ENCODE data around the gene AP1S3.
"Not testable (repeated sequence)": the region's sequence is repeated elsewhere in the genome, so short reads cannot be mapped to it uniquely, and the experiment has no call there.

The AP1S3 gene

DNA sequence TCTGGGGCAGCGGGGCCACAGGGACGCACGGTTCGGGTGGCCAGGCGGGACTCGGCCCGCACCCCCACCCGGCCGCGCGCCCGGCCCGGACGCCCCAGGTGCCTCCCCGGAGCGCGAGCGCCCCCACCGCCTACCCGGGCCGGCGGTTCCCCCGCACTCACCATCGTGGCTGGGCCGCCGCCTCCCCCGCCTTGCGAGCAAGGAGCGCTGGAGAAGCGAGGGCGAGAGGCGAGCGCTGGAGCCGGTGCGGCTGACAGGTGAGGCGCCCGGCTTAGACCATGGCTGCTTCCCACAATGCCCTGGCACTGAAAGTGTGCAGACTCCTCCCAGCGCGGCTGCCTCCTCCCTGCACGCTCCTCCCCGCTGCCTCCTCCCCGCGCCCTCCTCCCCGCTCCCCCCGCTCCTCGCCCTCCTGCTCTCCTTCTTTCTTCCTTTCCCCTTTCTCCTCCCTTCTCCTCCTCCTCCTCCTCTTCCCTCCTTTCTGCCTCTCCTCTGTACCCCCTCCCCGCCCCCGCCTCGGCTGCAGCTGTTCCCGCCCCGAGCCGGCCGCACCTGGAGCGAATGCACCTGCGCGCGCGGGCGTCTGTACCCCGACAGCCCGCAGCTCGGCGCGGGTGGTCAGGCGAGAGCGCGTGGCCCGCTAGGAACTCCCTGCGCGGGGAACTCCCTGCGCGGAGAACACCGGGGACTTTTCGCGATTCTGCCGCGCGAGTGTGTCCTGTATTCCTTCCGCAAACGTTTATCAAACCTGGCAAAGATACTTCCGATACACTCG lies at the start of gene AP1S3:
Gene AP1S3, minus strand, starts transcription at position 296 of the 775 bp plus-strand sequence. Its CDS starts 132 bp downstream, at position 164.
- peak within 1 kb of the TSS; percentile 49 to 80 (median 70) for H3K4me3 ChIP-seq
- peak within 1 kb of the TSS in 19 of 21 experiments; percentile 6 to 82 (median 63) for H3K27ac ChIP-seq

DNA sequence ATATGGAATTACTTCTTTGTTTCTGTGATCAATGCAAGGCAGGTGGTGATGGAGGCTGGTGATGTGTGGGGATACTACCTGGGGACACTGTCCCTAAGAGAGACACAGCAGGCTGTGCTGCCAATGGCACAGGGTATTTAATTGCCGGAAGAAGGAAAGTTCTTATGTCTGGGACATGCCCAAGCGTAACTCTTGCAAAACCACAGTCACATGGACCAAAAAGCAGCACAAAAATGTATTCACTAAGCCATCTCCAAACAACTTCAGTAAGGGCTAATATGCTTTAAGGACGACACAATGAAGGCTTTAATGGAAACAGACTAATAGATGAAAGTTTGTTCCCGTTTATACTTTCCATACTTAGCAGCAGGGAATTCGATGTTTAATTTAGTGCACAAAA lies 49.7 kb upstream of the AP1S3 start:
- H3K4me3 ChIP-seq, result no peak overlapping the region
- peak overlapping the region in 3 of 21 experiments; percentile 7 to 35 (median 27) for H3K27ac ChIP-seq

DNA sequence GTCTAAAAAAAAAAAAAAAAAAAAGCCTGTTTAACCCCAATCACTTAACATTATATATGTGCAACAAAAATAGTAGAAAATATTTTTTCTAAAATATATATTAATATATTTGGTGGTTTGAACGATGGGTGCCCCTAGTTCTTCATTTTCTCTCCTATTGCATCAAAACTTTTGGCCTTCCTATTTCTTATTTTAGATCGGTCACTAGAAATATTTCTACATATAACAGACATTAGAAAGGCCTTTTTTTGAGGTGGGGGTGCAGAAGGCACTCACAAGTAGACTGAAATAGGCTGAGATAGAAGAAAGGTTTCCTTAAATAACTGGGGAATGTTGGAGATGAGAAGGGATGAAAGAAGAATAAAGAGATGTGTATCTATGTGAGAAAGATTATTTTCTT lies 49.3 kb upstream of the AP1S3 start:
- peak overlapping the region in 2 of 21 experiments; percentile 27 to 35 for H3K27ac ChIP-seq
- H3K4me3 ChIP-seq, result no peak overlapping the region

GRCh38 chr2:223884399-223884798 lies 47.0 kb upstream of the AP1S3 start:
- H3K4me3 ChIP-seq, result no peak overlapping the region
- no peak overlapping the region for H3K27ac ChIP-seq

DNA sequence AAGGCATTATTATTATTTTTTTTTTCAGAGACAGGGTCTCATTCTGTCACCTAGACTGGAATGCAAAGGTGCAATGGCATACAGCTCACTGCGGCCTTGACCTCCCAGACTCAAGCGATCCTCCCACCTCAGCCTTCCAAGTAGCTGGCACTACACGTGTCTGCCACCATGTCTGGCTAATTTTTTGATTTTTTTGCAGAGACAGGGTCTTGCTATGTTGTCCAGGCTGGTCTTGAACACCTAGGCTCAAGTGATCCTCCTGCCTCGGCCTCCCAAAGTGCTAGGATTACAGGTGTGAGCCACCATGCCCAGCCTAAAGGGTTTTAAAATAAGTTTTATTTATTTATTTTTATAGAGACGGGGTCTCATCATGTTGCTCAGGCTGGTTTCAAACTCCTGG lies 45.3 kb upstream of the AP1S3 start:
- Histone ChIP-seq H3K27ac (no peak overlapping the region), H3K4me3 (no peak overlapping the region)

DNA sequence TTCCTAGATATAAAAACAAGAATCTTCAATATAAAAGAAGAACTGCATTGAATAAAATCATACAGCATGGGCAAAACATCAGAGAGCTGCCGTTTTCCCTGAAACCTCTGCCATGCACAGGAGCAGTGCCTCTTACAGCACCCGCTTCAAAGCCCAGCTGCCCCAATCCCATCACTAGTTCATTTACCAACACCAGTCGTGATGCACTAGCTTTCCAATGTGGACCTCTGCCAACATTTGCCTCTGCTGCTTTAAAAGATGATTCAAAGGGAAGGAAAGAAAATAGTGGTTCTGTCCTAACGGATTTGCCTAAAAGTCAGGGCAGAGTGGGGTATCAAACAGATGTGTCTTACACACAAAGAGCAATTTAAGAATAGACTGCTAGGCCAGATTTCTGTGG lies 43.4 kb upstream of the AP1S3 start:
- no peak overlapping the region for H3K27ac ChIP-seq
- H3K4me3 ChIP-seq, result no peak overlapping the region

- Histone ChIP-seq H3K4me3 (no peak overlapping the region), H3K27ac (peak overlapping the region in 1 of 21 experiments; percentile 16)
These were observed 40.5 kb upstream of the AP1S3 start for GRCh38 chr2:223877721-223878410.

DNA sequence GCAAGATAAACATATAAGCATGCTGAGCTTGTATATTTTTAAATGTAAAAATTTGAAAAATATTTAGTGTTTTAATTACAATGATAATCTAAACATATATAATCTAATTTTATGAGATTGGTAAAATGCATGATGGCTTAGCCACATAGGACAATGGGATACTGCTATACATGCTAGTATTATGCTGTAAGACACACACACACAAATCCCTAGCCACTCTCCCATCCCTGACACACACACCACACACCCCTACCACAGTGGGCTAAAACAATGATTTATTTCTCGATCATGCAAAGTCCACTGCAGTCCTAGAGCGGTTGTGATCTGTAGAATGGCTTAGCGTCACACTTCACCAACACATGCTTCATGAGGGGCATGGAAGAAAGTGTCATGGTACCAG lies 36.3 kb upstream of the AP1S3 start:
- Histone ChIP-seq H3K4me3 (no peak overlapping the region), H3K27ac (no peak overlapping the region)

GRCh38 chr2:223872772-223873171 lies 35.4 kb upstream of the AP1S3 start:
- H3K4me3 ChIP-seq, result not testable (repeated sequence)

GRCh38 chr2:223871661-223872060 lies 34.3 kb upstream of the AP1S3 start:
- H3K4me3 ChIP-seq, result not testable (repeated sequence)
- H3K27ac ChIP-seq, result peak overlapping the region in 2 of 21 experiments; percentile 5 to 14

More at GRCh38 chr2:223872772-223873171, 35.4 kb upstream of the AP1S3 start:
- not testable (repeated sequence) for H3K27ac ChIP-seq

DNA sequence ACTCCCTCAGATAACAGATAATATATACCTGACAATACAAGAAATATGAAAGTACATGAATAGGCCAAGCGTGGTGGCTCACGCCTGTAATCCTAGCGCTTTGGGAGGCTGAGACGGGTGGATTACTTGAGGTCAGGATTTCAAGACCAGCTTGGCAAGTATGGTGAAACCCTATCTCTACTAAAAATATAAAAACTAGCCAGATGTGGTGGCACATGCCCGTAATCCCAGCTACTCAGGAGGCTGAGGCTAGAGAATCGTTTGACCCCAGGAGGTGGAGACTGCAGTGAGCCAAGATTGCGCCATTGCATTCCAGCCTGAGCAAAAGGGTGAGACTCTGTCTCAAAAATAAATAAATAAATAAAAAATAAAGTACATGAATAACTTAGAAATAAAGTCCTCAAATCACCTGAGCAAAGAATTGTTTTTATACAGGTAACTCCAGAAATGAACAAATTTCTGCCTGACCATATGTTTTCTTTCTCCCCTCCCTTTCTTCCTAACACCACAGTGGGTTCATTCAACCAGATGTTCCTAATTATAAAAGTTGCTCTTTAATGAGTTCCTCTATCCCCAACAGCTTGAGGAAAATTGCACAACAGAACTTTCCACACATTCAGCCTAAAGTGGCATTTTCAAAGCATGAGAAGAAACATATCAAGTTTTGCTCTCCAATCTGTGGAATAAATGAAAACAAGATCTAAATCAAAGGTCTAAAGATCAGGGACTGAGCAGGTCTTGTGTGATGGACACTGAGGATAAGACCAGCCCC lies 33.6 kb upstream of the AP1S3 start:
- Histone ChIP-seq H3K4me3 (no peak overlapping the region), H3K27ac (peak overlapping the region in 1 of 21 experiments; percentile 5)

DNA sequence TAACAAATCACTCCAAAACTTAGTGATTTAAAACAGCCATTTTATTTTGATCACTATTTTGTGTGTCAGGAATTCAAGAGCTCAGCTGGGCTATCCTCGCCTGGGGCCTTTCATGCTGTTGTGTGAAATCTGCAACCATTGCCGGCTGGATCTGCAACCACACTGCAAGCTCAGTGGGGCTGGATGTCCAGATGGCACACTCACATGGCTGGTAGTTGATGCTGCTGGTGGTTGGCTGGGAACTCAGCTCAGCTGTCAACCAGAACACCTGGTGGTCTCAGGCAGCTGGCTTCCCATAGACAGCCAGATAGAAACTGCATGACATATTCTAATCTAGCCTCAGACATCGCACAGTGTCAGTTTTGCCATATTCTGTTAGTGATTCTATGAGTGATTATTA lies 30.6 kb upstream of the AP1S3 start:
- Histone ChIP-seq H3K4me3 (no peak overlapping the region), H3K27ac (no peak overlapping the region)

- Histone ChIP-seq H3K27ac (no peak overlapping the region), H3K4me3 (no peak overlapping the region)
These were observed 28.6 kb upstream of the AP1S3 start for GRCh38 chr2:223865907-223866508.

- Histone ChIP-seq H3K27ac (no peak overlapping the region), H3K4me3 (no peak overlapping the region)
These were observed 27.7 kb upstream of the AP1S3 start for GRCh38 chr2:223865124-223865523.

DNA sequence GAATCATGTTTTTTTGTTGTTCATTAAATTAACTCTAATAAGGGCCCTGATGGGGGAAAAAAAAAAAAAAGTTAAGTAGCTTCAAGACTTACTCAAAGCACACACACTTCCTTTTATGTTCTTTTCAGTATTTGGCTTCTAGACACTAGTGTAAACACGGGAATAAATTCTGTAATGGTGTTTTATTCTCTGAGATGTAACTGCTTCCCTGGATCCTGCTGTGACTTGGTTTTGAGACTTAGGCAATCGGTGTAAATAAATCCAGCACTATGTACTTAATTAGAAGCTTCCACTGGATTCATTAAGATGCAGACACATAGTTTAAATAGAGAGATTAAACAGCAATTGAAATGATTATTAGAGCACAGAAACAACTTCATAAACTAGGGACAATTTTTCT lies 26.1 kb upstream of the AP1S3 start:
- no peak overlapping the region for H3K27ac ChIP-seq

DNA sequence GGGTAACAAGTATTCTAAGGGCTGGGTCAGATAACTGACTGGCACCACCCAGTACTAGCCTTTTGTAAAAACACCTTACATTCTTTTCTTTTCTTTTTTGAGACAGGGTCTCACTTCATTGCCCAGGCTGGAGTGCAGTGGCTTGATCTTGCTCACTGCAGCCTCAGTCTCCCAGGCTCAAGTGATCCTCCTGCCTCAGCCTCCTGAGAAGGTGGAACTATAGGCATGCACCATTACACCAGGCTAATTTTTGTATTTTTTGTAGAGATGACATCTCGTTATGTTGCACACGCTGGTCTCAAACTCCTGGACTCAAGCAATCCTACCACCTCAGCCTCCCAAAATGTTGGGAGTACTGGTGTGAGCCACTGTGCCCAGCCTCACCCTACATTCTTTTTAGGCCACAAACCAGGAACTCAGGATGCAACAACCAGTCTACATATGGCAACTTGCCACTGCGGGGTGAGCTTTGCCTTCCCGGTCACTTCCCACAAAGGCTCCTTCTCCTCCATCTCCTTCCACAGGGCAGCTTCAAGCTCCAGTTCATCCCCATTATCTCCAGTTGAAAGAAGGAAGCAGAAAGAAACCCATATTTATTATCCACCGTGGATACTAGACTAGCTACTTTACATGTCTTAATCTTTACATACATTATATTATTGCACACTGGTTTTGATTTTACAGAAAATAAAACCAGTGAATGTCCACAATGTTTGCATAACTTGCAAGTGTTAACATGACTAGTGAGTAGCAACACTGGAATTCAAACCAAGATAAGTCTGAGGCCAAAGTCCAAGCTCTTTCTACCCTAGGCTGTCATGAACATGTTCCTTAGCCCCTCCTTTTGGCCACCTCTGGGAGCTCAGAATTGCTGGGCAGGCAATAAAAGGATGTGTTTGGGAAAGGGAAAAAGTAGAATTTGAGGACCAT lies 23.7 kb upstream of the AP1S3 start:
- Histone ChIP-seq H3K4me3 (no peak overlapping the region), H3K27ac (no peak overlapping the region)

More for the DNA sequence above, 26.1 kb upstream of the AP1S3 start:
- H3K4me3 ChIP-seq, result no peak overlapping the region

- no peak overlapping the region for H3K4me3 ChIP-seq
- no peak overlapping the region for H3K27ac ChIP-seq
These were observed 21.7 kb upstream of the AP1S3 start for GRCh38 chr2:223859070-223859469.

DNA sequence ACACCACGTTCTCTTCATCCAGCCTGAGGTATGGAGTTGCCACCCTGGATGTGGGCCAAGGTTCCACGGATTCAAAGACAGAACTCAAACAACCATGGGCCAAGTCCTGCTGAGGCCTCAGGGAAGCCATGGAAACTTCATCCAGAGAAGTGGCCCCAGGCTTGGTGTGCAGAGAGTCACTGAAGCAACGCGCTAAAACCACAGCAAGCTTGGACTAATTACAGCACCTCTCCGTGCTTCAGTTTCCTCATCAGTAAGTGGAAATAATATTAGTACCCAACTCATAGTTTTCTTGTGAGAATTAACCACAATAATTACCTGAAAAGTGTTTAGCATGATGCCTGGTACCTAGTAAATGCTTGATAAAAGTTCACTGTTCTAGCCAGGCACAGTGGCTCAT lies 19.2 kb upstream of the AP1S3 start:
- no peak overlapping the region for H3K27ac ChIP-seq

GRCh38 chr2:223856021-223856420 lies 18.6 kb upstream of the AP1S3 start:
- no peak overlapping the region for H3K4me3 ChIP-seq

More for the DNA sequence above, 19.2 kb upstream of the AP1S3 start:
- H3K4me3 ChIP-seq, result no peak overlapping the region

More at GRCh38 chr2:223856021-223856420, 18.6 kb upstream of the AP1S3 start:
- no peak overlapping the region for H3K27ac ChIP-seq

All from skin epidermis (tissue), 12 donors.